Stomach (tissue), 9 donors: ENCODE measurements around the gene VAV2. TPM values are rescaled to one million over a fixed set of nuclear protein-coding genes. Genes with fewer than 3 reads are reported as not detected.

Experiments
- DNase-seq, 2 donors: peaks; one replicate each; pipeline versions ENCODE4 v3.0.0 to v3.0.0-alpha.2; 2013 to 2019
- H3K27ac ChIP-seq, 5 donors: fragments of 200-600 bp in 4 of 5; sonication (generic) in 4 of 5; one replicate each; pipeline ENCODE4 v1.5.1; 2013 to 2019; ENCODE audit warnings: mild to moderate bottlenecking in 1 of 5, moderate library complexity in 1 of 5
- H3K27me3 ChIP-seq, 3 donors: fragments of 200-600 bp; sonication (generic); one replicate each; pipeline ENCODE4 v1.5.1; 2017 to 2019; ENCODE audit warnings: mixed run types in 1 of 3
- H3K36me3 ChIP-seq, 4 donors: fragments of 200-600 bp; sonication (generic); 1 replicate in 3 of 4; 2 replicates in 1 of 4; pipeline ENCODE4 v1.5.1; 2016 to 2019
- H3K4me1 ChIP-seq, 4 donors: fragments of 200-600 bp; sonication (generic); one replicate each; pipeline ENCODE4 v1.5.1; 2016 to 2019
- H3K4me3 ChIP-seq, 4 donors: fragments of 200-600 bp; sonication (generic) in 3 of 4; one replicate each; pipeline ENCODE4 v1.5.1; 2016 to 2019; ENCODE audit warnings: mild to moderate bottlenecking in 1 of 4
- H3K9me3 ChIP-seq, 4 donors: fragments of 200-600 bp; sonication (generic); one replicate each; pipeline ENCODE4 v1.5.1; 2016 to 2019
- EP300 ChIP-seq: sonication (generic); formaldehyde crosslinking; IDR thresholded peaks from one replicate; pipeline ENCODE4 v1.6.1; 2017; ENCODE audit warnings: antibody characterized with exemption
- POLR2A ChIP-seq, 4 donors: fragments of 450-650 bp; IDR thresholded peaks; one replicate each; pipeline ENCODE4 v1.6.1; 2016; ENCODE audit warnings: antibody characterized with exemption in 4 of 4, control low read depth in 2 of 4, mild to moderate bottlenecking in 1 of 4, moderate library complexity in 1 of 4
- POLR2AphosphoS5 ChIP-seq, 3 donors: sonication (generic); formaldehyde crosslinking; IDR thresholded peaks; one replicate each; pipeline ENCODE4 v1.6.1; 2016; ENCODE audit warnings: antibody characterized with exemption in 3 of 3
- WGBS, 5 donors: extraction: QIAGEN DNeasy Blood & Tissue Kit in 3 of 5; methylation state at CpG; one replicate each; pipeline versions ENCODE4 v1.1.5 to v1.1.7; 2013 to 2018; 5-methylcytosine and 5-hydroxymethylcytosine counted together
- intact Hi-C: fragments of 100-400 bp; cut with DNase I; formaldehyde crosslinking; loops from one replicate; pipeline ENCODE4 v1.15.1; 2023; ENCODE audit warnings: low total_unique reads
- polyA plus RNA-seq, 3 donors: library from polyadenylated mRNA; stranded (reverse); fragments of 200-250 nt; gene quantifications; one replicate each; pipeline ENCODE4 v1.2.3, GENCODE V29; 2013
- total RNA-seq, 5 donors: library from RNA; depleted of rRNA; stranded (reverse); fragments of >200 nt; gene quantifications; one replicate each; pipeline versions ENCODE4 v1.1.0 to v1.2.3, GENCODE V29; 2014 to 2016
- TF ChIP-seq, protein P1 (sequence below), 7 experiments: fragments of 450-650 bp in 4 of 7; fragments of 200-600 bp in 3 of 7; sonication (generic) in 3 of 7; IDR thresholded peaks; one replicate each; pipeline ENCODE4 v1.5.1; 2016 to 2019; ENCODE audit warnings: antibody characterized with exemption in 7 of 7, control low read depth in 2 of 7, mild to moderate bottlenecking in 1 of 7
- donor health status: healthy with polysubstance abuse.
- donor health status: Bipolar disorder and iron deficiency.
- donor health status: healthy.

The VAV2 gene
- total and polyA plus RNA-seq, 8 donors = 4.1 to 14.2 (median 7.0) TPM

- H3K27ac ChIP-seq = no peak overlapping the region
- peaks cover 0 to 50% (median 17%) of the 10 kb centered on the region in 4 donors for H3K36me3 ChIP-seq
- H3K27me3 ChIP-seq = no peaks in the 10 kb centered on the region
- WGBS, 5 donors = 88 to 92% (median 91%) methylated on average over 16 of the region's 16 CpGs
- peaks cover 8 to 34% (median 31%) of the 10 kb centered on the region in 4 donors for H3K4me1 ChIP-seq
- TF ChIP-seq POLR2AphosphoS5 (IDR thresholded peaks at IDR 0.05) (no peak), POLR2A (IDR thresholded peaks at IDR 0.05) (no peak), EP300 (no peak)
- TF ChIP-seq, protein P1, sequence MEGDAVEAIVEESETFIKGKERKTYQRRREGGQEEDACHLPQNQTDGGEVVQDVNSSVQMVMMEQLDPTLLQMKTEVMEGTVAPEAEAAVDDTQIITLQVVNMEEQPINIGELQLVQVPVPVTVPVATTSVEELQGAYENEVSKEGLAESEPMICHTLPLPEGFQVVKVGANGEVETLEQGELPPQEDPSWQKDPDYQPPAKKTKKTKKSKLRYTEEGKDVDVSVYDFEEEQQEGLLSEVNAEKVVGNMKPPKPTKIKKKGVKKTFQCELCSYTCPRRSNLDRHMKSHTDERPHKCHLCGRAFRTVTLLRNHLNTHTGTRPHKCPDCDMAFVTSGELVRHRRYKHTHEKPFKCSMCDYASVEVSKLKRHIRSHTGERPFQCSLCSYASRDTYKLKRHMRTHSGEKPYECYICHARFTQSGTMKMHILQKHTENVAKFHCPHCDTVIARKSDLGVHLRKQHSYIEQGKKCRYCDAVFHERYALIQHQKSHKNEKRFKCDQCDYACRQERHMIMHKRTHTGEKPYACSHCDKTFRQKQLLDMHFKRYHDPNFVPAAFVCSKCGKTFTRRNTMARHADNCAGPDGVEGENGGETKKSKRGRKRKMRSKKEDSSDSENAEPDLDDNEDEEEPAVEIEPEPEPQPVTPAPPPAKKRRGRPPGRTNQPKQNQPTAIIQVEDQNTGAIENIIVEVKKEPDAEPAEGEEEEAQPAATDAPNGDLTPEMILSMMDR (IDR thresholded peaks at IDR 0.05) = no peak
- no peak overlapping the region for H3K4me3 ChIP-seq
- no peak for DNase-seq
- no peaks in the 10 kb centered on the region for H3K9me3 ChIP-seq
- intact Hi-C loops = loop anchor here (10.0 kb wide), 1 partner anchor 309 kb away; no protein-coding TSS in a partner anchor
Observed at GRCh38 chr9:133785753-133786370, 206.3 kb downstream of the VAV2 start.

DNA sequence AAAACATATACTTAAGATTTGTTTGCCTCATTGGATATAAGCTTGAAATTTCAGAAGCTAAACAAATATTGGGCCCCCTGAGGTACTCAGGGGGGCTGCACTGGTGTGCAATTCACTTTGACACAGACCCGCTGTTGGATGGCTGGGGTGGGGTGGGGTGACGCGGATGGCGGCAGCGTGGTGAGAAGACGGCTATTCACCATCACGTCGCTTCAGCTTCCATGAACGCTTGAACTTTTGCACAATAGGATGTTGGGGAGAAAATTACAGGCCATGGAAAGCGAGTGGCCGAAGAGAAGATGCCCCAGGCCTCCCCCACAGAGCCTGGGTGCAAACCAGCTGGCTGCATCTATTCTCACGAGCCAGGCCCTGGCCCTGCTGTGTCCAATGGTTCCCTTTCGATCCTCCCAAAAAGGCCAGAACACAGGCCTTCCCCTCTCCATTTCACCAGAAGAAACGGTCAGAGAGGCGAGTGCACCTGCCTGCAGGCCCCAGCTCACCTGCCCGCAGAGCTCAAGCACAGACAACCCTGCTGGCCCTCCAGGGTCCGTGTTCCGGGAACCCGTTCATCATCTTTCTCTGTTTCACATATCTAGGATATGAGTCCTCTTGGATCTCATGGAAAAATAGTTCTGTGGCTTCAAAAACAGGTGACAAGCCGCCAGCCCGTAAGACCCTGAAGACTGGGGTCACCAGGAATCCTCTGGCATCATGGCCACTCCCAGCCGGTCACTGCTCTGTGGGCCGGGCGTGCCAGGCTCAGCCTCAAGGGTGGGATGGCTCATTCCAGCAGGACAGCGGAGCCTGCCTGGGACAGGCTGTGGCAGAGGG, 207.2 kb downstream of the VAV2 start:
- intact Hi-C loops = loop anchor here (10.0 kb wide), 1 partner anchor 310 kb away; no protein-coding TSS in a partner anchor
- Histone ChIP-seq H3K4me3 (no peak overlapping the region), H3K36me3 (peaks cover 0 to 49% (median 12%) of the 10 kb centered on the region in 4 donors), H3K27ac (no peak overlapping the region), H3K4me1 (peaks cover 8 to 31% (median 28%) of the 10 kb centered on the region in 4 donors), H3K9me3 (no peaks in the 10 kb centered on the region), H3K27me3 (no peaks in the 10 kb centered on the region)
- TF ChIP-seq, protein P1 (IDR thresholded peaks at IDR 0.05) = no peak
- TF ChIP-seq POLR2A (IDR thresholded peaks at IDR 0.05) = no peak
- no peak for TF ChIP-seq EP300
- no peak for TF ChIP-seq POLR2AphosphoS5 (IDR thresholded peaks at IDR 0.05)
- 94 to 96% (median 95%) methylated on average over 24 to 25 of the region's 25 CpGs for WGBS, 5 donors
- no peak for DNase-seq

DNA sequence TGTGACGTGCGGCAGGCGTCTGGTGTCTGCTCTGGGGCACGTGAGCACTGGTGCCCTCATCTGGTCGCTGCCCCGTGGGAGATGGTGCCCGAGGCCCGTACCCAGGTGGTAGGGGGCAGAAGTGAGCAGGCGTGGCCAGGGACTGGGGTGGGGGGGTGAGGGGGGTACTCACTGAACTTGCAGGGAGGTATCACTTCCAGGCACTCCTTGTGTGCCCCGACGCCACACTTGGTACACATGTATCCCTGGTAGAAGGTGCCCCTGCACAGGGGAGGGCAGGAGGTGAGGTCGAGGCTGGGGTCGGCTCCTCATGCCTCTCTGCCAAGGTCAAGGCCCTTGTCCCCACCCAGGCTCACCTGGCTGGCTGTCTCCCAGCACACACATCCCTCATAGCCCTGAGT, 208.8 kb downstream of the VAV2 start:
- intact Hi-C loops = loop anchor here (10.0 kb wide), 1 partner anchor 311 kb away; no protein-coding TSS in a partner anchor
- H3K36me3 ChIP-seq = peaks cover 9 to 63% (median 26%) of the 10 kb centered on the region in 4 donors
- H3K9me3 ChIP-seq = no peaks in the 10 kb centered on the region
- 64 to 100% (median 72%) methylated on average over 3 to 13 of the region's 13 CpGs for WGBS, 5 donors
- no peak overlapping the region for H3K27ac ChIP-seq
- TF ChIP-seq POLR2AphosphoS5 (IDR thresholded peaks at IDR 0.05) = no peak
- no peak for TF ChIP-seq EP300
- TF ChIP-seq, protein P1 (IDR thresholded peaks at IDR 0.05) = no peak
- no peak for TF ChIP-seq POLR2A (IDR thresholded peaks at IDR 0.05)
- peaks cover 1 to 15% (median 12%) of the 10 kb centered on the region in 4 donors for H3K4me1 ChIP-seq
- no peak overlapping the region for H3K4me3 ChIP-seq
- H3K27me3 ChIP-seq = no peaks in the 10 kb centered on the region
- no peak for DNase-seq
